Stomach (tissue), 9 donors: ENCODE data around the gene ABCA6. TPM values are rescaled to one million over a fixed set of nuclear protein-coding genes. Genes with fewer than 3 reads are reported as not detected.

ENCODE experiments used
- DNase-seq, 2 donors: peaks; one replicate each; pipeline versions ENCODE4 v3.0.0 to v3.0.0-alpha.2; 2013 to 2019
- H3K27ac ChIP-seq, 5 donors: fragments of 200-600 bp in 4 of 5; sonication (generic) in 4 of 5; one replicate each; pipeline ENCODE4 v1.5.1; 2013 to 2019; ENCODE audit warnings: mild to moderate bottlenecking in 1 of 5, moderate library complexity in 1 of 5
- H3K27me3 ChIP-seq, 3 donors: fragments of 200-600 bp; sonication (generic); one replicate each; pipeline ENCODE4 v1.5.1; 2017 to 2019; ENCODE audit warnings: mixed run types in 1 of 3
- H3K36me3 ChIP-seq, 4 donors: fragments of 200-600 bp; sonication (generic); 1 replicate in 3 of 4; 2 replicates in 1 of 4; pipeline ENCODE4 v1.5.1; 2016 to 2019
- H3K4me1 ChIP-seq, 4 donors: fragments of 200-600 bp; sonication (generic); one replicate each; pipeline ENCODE4 v1.5.1; 2016 to 2019
- H3K4me3 ChIP-seq, 4 donors: fragments of 200-600 bp; sonication (generic) in 3 of 4; one replicate each; pipeline ENCODE4 v1.5.1; 2016 to 2019; ENCODE audit warnings: mild to moderate bottlenecking in 1 of 4
- H3K9me3 ChIP-seq, 4 donors: fragments of 200-600 bp; sonication (generic); one replicate each; pipeline ENCODE4 v1.5.1; 2016 to 2019
- EP300 ChIP-seq: sonication (generic); formaldehyde crosslinking; IDR thresholded peaks from one replicate; pipeline ENCODE4 v1.6.1; 2017; ENCODE audit warnings: antibody characterized with exemption
- POLR2A ChIP-seq, 4 donors: fragments of 450-650 bp; IDR thresholded peaks; one replicate each; pipeline ENCODE4 v1.6.1; 2016; ENCODE audit warnings: antibody characterized with exemption in 4 of 4, control low read depth in 2 of 4, mild to moderate bottlenecking in 1 of 4, moderate library complexity in 1 of 4
- POLR2AphosphoS5 ChIP-seq, 3 donors: sonication (generic); formaldehyde crosslinking; IDR thresholded peaks; one replicate each; pipeline ENCODE4 v1.6.1; 2016; ENCODE audit warnings: antibody characterized with exemption in 3 of 3
- WGBS, 5 donors: extraction: QIAGEN DNeasy Blood & Tissue Kit in 3 of 5; methylation state at CpG; one replicate each; pipeline versions ENCODE4 v1.1.5 to v1.1.7; 2013 to 2018; 5-methylcytosine and 5-hydroxymethylcytosine counted together
- intact Hi-C: fragments of 100-400 bp; cut with DNase I; formaldehyde crosslinking; loops from one replicate; pipeline ENCODE4 v1.15.1; 2023; ENCODE audit warnings: low total_unique reads
- polyA plus RNA-seq, 3 donors: library from polyadenylated mRNA; stranded (reverse); fragments of 200-250 nt; gene quantifications; one replicate each; pipeline ENCODE4 v1.2.3, GENCODE V29; 2013
- total RNA-seq, 5 donors: library from RNA; depleted of rRNA; stranded (reverse); fragments of >200 nt; gene quantifications; one replicate each; pipeline versions ENCODE4 v1.1.0 to v1.2.3, GENCODE V29; 2014 to 2016
- TF ChIP-seq, protein P1 (sequence below), 7 experiments: fragments of 450-650 bp in 4 of 7; fragments of 200-600 bp in 3 of 7; sonication (generic) in 3 of 7; IDR thresholded peaks; one replicate each; pipeline ENCODE4 v1.5.1; 2016 to 2019; ENCODE audit warnings: antibody characterized with exemption in 7 of 7, control low read depth in 2 of 7, mild to moderate bottlenecking in 1 of 7
- donor health status: healthy with polysubstance abuse.
- donor health status: Bipolar disorder and iron deficiency.
- donor health status: healthy.

The ABCA6 gene
- total and polyA plus RNA-seq, 8 donors: 4.5 to 97.9 (median 19.2) TPM

DNA sequence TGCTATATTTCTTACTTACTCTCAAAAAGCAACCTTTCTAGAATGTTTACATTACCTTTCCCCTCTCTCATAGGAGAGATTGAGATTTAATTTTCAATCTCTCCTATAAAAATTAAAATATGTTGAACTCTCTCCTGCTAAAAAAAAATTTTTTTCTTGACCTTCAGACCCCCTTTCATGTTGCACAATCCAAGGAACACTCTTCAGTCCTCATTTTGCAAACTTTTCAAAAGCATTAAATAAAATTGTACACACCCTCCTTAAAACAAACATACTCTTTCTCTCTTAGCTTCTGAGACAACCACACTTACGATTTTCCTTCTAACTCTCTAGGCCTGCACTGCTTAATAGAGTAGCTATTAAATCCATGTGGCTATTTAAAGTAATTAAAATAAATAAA lies 8.6 kb upstream of the ABCA6 start:
- WGBS, 5 donors: 27 to 56% (median 33%) methylated on average over 1 of the region's 1 CpG
- intact Hi-C loops: no loop called here
- no peaks in the 10 kb centered on the region for H3K9me3 ChIP-seq
- no peak for DNase-seq
- no peak overlapping the region for H3K4me3 ChIP-seq
- H3K27ac ChIP-seq: no peak overlapping the region
- TF ChIP-seq POLR2AphosphoS5 (IDR thresholded peaks at IDR 0.05) (no peak), EP300 (no peak), POLR2A (IDR thresholded peaks at IDR 0.05) (no peak)
- TF ChIP-seq, protein P1, sequence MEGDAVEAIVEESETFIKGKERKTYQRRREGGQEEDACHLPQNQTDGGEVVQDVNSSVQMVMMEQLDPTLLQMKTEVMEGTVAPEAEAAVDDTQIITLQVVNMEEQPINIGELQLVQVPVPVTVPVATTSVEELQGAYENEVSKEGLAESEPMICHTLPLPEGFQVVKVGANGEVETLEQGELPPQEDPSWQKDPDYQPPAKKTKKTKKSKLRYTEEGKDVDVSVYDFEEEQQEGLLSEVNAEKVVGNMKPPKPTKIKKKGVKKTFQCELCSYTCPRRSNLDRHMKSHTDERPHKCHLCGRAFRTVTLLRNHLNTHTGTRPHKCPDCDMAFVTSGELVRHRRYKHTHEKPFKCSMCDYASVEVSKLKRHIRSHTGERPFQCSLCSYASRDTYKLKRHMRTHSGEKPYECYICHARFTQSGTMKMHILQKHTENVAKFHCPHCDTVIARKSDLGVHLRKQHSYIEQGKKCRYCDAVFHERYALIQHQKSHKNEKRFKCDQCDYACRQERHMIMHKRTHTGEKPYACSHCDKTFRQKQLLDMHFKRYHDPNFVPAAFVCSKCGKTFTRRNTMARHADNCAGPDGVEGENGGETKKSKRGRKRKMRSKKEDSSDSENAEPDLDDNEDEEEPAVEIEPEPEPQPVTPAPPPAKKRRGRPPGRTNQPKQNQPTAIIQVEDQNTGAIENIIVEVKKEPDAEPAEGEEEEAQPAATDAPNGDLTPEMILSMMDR (IDR thresholded peaks at IDR 0.05): no peak
- H3K27me3 ChIP-seq: no peaks in the 10 kb centered on the region
- H3K4me1 ChIP-seq: no peaks in the 10 kb centered on the region
- peaks cover 0 to 34% (median 17%) of the 10 kb centered on the region in 4 donors for H3K36me3 ChIP-seq

DNA sequence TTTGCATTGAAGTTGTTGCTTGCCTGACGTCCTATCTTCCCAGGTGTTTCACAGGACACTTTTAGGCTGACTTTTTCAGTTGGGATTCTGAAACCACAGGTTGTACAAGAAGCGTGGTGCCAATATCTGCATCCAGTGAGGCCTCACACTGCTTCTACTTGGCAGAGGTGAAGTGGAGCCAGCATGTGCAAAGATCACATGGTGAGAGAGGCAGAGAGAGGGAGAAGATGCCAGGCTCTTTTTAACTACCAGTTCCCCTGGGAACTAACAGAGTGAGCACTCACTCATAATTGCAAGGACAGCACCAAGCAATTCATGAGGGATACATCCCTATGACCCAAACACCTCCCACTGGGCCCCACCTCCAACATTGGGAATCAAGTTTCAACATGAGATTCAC lies 5.8 kb upstream of the ABCA6 start:
- no peak for TF ChIP-seq POLR2AphosphoS5 (IDR thresholded peaks at IDR 0.05)
- no peak for TF ChIP-seq POLR2A (IDR thresholded peaks at IDR 0.05)
- no peak for TF ChIP-seq EP300
- TF ChIP-seq, protein P1 (IDR thresholded peaks at IDR 0.05): no peak
- WGBS, 5 donors: 75 to 90% (median 88%) methylated on average over 2 of the region's 2 CpGs
- peaks cover 0 to 6% (median 0%) of the 10 kb centered on the region in 4 donors for H3K4me1 ChIP-seq

DNA sequence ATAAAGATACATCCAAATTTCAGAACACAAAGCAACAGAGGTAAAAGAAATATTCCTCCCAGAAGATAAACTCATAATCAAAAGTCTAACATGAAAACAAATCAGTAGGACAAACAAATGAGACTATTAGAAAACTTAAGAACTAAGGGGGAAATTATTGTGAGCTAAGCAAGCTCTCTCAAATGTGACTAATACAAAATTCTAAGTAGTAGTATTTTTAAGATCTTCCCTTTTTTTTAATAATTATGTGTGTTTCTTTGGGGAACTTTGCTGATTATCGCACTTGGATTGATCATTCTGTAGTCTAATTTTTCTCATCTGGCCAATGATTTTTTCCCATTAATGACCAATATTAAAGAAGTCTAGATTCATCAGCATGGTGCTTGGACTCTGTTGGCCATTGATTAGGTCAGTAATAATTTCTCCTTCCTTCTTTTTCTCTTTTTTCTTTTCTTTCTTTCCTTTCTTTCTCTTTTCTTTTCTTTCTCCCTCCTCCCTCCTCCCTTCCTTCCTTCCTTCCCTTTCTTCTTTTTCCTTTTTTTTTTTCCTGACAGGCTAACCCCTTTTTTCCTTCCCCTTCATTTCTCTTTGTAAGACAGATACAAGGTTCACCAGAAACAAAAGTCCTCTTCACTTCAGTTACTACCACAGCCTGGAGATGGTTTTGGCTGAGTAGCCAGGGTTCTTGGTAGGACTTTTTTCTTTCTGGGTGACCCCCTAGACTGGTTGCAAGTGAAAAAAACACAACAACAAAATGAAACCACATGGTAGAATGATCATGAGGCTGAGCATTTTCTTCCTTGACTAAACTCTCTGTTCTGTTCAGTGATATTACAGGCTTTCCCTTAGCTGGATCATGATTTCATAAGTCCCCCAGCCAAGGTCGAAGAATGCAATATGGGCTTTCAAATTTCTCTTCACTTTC lies 2.9 kb upstream of the ABCA6 start:
- DNase-seq: no peak
- intact Hi-C loops: no loop called here
- H3K36me3 ChIP-seq: peaks cover 0 to 16% (median 11%) of the 10 kb centered on the region in 4 donors
- no peak overlapping the region for H3K27ac ChIP-seq
- H3K4me1 ChIP-seq: peaks cover 0 to 16% (median 0%) of the 10 kb centered on the region in 4 donors
- H3K4me3 ChIP-seq: no peak overlapping the region
- TF ChIP-seq EP300: no peak
- TF ChIP-seq, protein P1 (IDR thresholded peaks at IDR 0.05): no peak
- no peak for TF ChIP-seq POLR2AphosphoS5 (IDR thresholded peaks at IDR 0.05)
- TF ChIP-seq POLR2A (IDR thresholded peaks at IDR 0.05): no peak
- WGBS, 5 donors: 89 to 100% (median 92%) methylated on average over 2 of the region's 2 CpGs
- H3K27me3 ChIP-seq: no peaks in the 10 kb centered on the region
- no peaks in the 10 kb centered on the region for H3K9me3 ChIP-seq

More for the DNA sequence above, 5.8 kb upstream of the ABCA6 start:
- Histone ChIP-seq H3K9me3 (no peaks in the 10 kb centered on the region), H3K27ac (no peak overlapping the region), H3K27me3 (no peaks in the 10 kb centered on the region), H3K4me3 (no peak overlapping the region), H3K36me3 (peaks cover 0 to 24% (median 13%) of the 10 kb centered on the region in 4 donors)
- intact Hi-C loops: no loop called here
- DNase-seq: no peak

DNA sequence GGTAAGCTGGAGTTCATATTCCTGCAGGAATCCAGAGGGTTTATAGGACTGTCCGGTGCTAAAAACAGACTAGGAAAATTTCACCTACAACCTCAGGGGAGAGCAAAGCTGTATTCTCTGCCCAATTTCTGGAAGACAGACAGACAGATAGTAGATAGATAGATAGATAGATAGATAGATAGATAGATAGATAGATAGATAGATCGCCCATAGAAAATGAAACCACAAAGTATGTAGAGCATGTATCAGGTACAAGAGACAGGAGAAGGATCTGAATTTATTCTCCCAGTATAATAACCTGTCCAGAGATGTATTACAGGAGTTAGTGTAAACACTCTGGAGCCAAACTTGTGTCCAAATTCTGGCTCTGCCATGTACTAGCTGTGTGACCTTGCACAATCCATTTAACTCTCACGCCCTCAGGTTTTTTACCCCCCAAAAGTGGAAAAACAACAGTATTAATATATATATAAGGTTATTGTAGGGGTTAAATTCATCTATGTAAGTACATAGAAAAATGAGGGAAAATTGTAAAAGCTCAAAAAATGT lies 2.1 kb upstream of the ABCA6 start:
- TF ChIP-seq EP300 (no peak), POLR2A (IDR thresholded peaks at IDR 0.05) (no peak), POLR2AphosphoS5 (IDR thresholded peaks at IDR 0.05) (no peak)
- TF ChIP-seq, protein P1 (IDR thresholded peaks at IDR 0.05): no peak
- Histone ChIP-seq H3K9me3 (no peaks in the 10 kb centered on the region), H3K4me1 (peaks cover 0 to 16% (median 0%) of the 10 kb centered on the region in 4 donors), H3K4me3 (no peak overlapping the region), H3K27me3 (no peaks in the 10 kb centered on the region), H3K27ac (no peak overlapping the region), H3K36me3 (peaks cover 0 to 8% (median 3%) of the 10 kb centered on the region in 4 donors)
- 93 to 98% (median 95%) methylated on average over 3 of the region's 3 CpGs for WGBS, 5 donors
- no peak for DNase-seq
- intact Hi-C loops: no loop called here
